ENCODE results near the gene TESK2.
A peak's percentile ranks its signal among the peaks of the same experiment; 100 is the strongest.
"Not testable (repeated sequence)": the region's sequence is repeated elsewhere in the genome, so short reads cannot be mapped to it uniquely, and the experiment has no call there.

The TESK2 gene

DNA sequence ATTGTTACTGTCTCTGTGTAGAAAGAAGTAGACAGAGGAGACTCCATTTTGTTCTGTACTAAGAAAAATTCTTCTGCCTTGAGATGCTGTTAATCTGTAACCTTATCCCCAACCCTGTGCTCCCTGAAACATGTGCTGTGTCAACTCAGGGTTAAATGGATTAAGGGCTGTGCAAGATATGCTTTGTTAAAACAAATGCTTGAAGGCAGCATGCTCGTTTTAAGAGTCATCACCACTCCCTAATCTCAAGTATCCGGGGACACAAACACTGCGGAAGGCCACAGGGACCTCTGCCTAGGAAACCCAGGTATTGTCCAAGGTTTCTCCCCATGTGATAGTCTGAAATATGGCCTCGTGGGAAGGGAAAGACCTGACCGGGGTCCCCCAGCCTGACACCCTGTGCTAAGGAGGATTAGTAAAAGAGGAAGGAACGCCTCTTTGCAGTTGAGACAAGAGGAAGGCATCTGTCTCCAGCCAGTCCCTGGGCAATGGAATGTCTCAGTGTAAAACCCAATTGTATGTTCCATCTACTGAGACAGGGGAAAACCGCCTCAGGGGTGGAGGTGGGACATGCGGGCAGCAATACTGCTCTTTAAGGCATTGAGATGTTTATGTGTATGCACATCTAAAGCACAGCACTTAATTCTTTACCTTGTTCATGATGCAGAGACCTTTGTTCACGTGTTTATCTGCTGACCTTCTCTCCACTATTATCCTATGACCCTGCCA lies 22.7 kb upstream of the TESK2 start:
- not testable (repeated sequence) for H3K9me3 ChIP-seq (replicated peaks in 1 of 2; ENCODE audit: control insufficient read depth in 2 of 2, insufficient read depth in 1 of 2, low read depth in 1 of 2, low read length in 2 of 2); H3K27ac ChIP-seq (replicated peaks; ENCODE audit: low read length); H3K18ac ChIP-seq (ENCODE audit: low read length); H4K8ac ChIP-seq (ENCODE audit: low read depth, low read length); H3K23ac ChIP-seq (ENCODE audit: low read depth, low read length, poor library complexity); H3K27me3 ChIP-seq (ENCODE audit: control insufficient read depth in 3 of 3, insufficient read depth in 3 of 3, low read depth in 1 of 3, low read length in 3 of 3); H3K4me2 ChIP-seq (ENCODE audit: insufficient read depth, low read length, poor library complexity, severe bottlenecking); H2BK120ac ChIP-seq (ENCODE audit: low read depth, low read length); H3K4me3 ChIP-seq (ENCODE audit: low read length in 2 of 2); H2BK12ac ChIP-seq (ENCODE audit: low read length); H2BK15ac ChIP-seq (ENCODE audit: low read length); H3K79me1 ChIP-seq (ENCODE audit: low read depth, low read length); H3K4ac ChIP-seq (ENCODE audit: low read length); H3K14ac ChIP-seq (ENCODE audit: low read length); H3K4me1 ChIP-seq (ENCODE audit: control insufficient read depth in 2 of 2, insufficient read depth in 1 of 2, low read depth in 1 of 2, low read length in 2 of 2); H2BK5ac ChIP-seq (ENCODE audit: low read length); H2AK5ac ChIP-seq (ENCODE audit: low read depth, low read length); DNase-seq (ENCODE audit: low spot score); H3K9ac ChIP-seq (ENCODE audit: low read depth, low read length, poor library complexity); H4K91ac ChIP-seq (ENCODE audit: low read depth, low read length, poor library complexity); H2AFZ ChIP-seq (ENCODE audit: low read length)
- WGBS, 2 donors (ENCODE audit: extremely low coverage in 2 of 2, insufficient read length in 2 of 2, insufficient replicate concordance in 1 of 2) = no CpG with 5 or more reads among the region's 9 CpGs
- H3K36me3 ChIP-seq (replicated peaks in 1 of 2; ENCODE audit: control insufficient read depth in 2 of 2, insufficient read depth in 2 of 2, low read length in 2 of 2) = peaks cover 52 to 91% of the 10 kb centered on the region in 2 donors

DNA sequence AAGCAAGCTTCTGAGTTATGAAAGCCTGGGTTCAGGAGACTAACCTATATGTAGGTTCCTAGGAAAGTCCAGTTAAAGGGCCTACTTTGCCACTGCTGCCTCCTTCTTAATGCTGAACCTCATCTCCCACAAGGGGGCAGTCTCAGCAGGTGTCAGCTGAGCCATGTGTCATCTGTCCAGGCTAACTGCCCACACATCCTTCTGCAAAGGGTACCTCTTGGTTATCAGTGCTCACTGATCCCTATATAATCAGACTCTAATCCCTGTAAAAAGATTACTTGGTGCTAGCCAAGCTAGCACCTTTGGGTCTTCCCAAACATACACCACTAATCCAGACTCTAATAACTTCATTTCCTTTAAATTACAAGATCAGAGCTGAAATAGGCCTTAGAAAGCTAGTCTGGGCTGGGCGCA lies 21.7 kb upstream of the TESK2 start:
- Histone ChIP-seq H3K18ac (ENCODE audit: low read length) (no peak overlapping the region), H2BK120ac (ENCODE audit: low read depth, low read length) (no peak overlapping the region), H4K8ac (ENCODE audit: low read depth, low read length) (no peak overlapping the region), H3K27ac (replicated peaks; ENCODE audit: low read length) (no peak overlapping the region), H2BK5ac (ENCODE audit: low read length) (no peak overlapping the region), H3K14ac (ENCODE audit: low read length) (no peak overlapping the region), H3K27me3 (ENCODE audit: control insufficient read depth in 3 of 3, insufficient read depth in 3 of 3, low read depth in 1 of 3, low read length in 3 of 3) (no peaks in the 10 kb centered on the region), H2BK15ac (ENCODE audit: low read length) (no peak overlapping the region), H3K4me3 (ENCODE audit: low read length in 2 of 2) (no peak overlapping the region), H2AFZ (ENCODE audit: low read length) (no peak overlapping the region), H3K23ac (ENCODE audit: low read depth, low read length, poor library complexity) (no peak overlapping the region), H3K36me3 (replicated peaks in 1 of 2; ENCODE audit: control insufficient read depth in 2 of 2, insufficient read depth in 2 of 2, low read length in 2 of 2) (peaks cover 60 to 94% of the 10 kb centered on the region in 2 donors), H3K4ac (ENCODE audit: low read length) (no peak overlapping the region), H2BK12ac (ENCODE audit: low read length) (no peak overlapping the region), H3K9ac (ENCODE audit: low read depth, low read length, poor library complexity) (no peak overlapping the region), H3K4me2 (ENCODE audit: insufficient read depth, low read length, poor library complexity, severe bottlenecking) (no peak overlapping the region), H2AK5ac (ENCODE audit: low read depth, low read length) (no peak overlapping the region), H3K9me3 (replicated peaks in 1 of 2; ENCODE audit: control insufficient read depth in 2 of 2, insufficient read depth in 1 of 2, low read depth in 1 of 2, low read length in 2 of 2) (no peaks in the 10 kb centered on the region), H3K79me1 (ENCODE audit: low read depth, low read length) (peaks cover 7% of the 10 kb centered on the region), H4K91ac (ENCODE audit: low read depth, low read length, poor library complexity) (no peak overlapping the region), H3K4me1 (ENCODE audit: control insufficient read depth in 2 of 2, insufficient read depth in 1 of 2, low read depth in 1 of 2, low read length in 2 of 2) (no peaks in the 10 kb centered on the region)
- DNase-seq (ENCODE audit: low spot score) = peak; percentile 54
- WGBS, 2 donors (ENCODE audit: extremely low coverage in 2 of 2, insufficient read length in 2 of 2, insufficient replicate concordance in 1 of 2) = no CpG with 5 or more reads among the region's 1 CpG

DNA sequence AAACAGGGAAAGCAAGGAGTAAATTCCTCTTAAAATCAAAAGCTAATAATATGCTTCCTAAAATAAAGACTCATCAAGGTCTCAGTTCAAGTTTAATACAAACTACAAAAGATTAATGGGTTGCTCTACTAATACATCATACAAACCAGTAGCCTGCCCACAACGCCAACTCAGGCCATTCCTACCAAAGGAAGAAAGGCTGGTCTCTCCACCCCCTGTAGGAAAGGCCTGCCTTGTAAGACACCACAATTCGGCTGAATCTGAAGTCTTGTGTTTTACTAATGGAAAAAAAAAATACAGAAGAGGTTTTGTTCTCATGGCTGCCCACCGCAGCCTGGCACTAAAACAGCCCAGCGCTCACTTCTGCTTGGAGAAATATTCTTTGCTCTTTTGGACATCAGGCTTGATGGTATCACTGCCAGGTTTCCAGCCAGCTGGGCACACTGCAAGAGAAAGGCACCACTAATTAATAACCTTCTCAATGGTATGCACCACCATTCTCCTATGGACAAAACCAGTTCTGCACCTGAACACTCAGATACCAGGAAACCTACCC lies 20.1 kb upstream of the TESK2 start:
- no peak overlapping the region for H3K18ac ChIP-seq (ENCODE audit: low read length)
- no peak overlapping the region for H2BK120ac ChIP-seq (ENCODE audit: low read depth, low read length)
- no peaks in the 10 kb centered on the region for H3K9me3 ChIP-seq (replicated peaks in 1 of 2; ENCODE audit: control insufficient read depth in 2 of 2, insufficient read depth in 1 of 2, low read depth in 1 of 2, low read length in 2 of 2)
- peaks cover 50 to 86% of the 10 kb centered on the region in 2 donors for H3K36me3 ChIP-seq (replicated peaks in 1 of 2; ENCODE audit: control insufficient read depth in 2 of 2, insufficient read depth in 2 of 2, low read length in 2 of 2)
- no peak overlapping the region for H3K4ac ChIP-seq (ENCODE audit: low read length)
- no peak overlapping the region for H3K4me2 ChIP-seq (ENCODE audit: insufficient read depth, low read length, poor library complexity, severe bottlenecking)
- DNase-seq (ENCODE audit: low spot score) = no peak
- no peak overlapping the region for H3K4me3 ChIP-seq (ENCODE audit: low read length in 2 of 2)
- H3K27me3 ChIP-seq (ENCODE audit: control insufficient read depth in 3 of 3, insufficient read depth in 3 of 3, low read depth in 1 of 3, low read length in 3 of 3) = no peaks in the 10 kb centered on the region
- no peaks in the 10 kb centered on the region for H3K79me1 ChIP-seq (ENCODE audit: low read depth, low read length)
- H3K9ac ChIP-seq (ENCODE audit: low read depth, low read length, poor library complexity) = no peak overlapping the region
- no peak overlapping the region for H3K27ac ChIP-seq (replicated peaks; ENCODE audit: low read length)
- no peak overlapping the region for H2AFZ ChIP-seq (ENCODE audit: low read length)
- no peak overlapping the region for H2AK5ac ChIP-seq (ENCODE audit: low read depth, low read length)
- H4K91ac ChIP-seq (ENCODE audit: low read depth, low read length, poor library complexity) = no peak overlapping the region
- H3K23ac ChIP-seq (ENCODE audit: low read depth, low read length, poor library complexity) = no peak overlapping the region
- no peaks in the 10 kb centered on the region for H3K4me1 ChIP-seq (ENCODE audit: control insufficient read depth in 2 of 2, insufficient read depth in 1 of 2, low read depth in 1 of 2, low read length in 2 of 2)
- no peak overlapping the region for H2BK15ac ChIP-seq (ENCODE audit: low read length)
- H2BK12ac ChIP-seq (ENCODE audit: low read length) = no peak overlapping the region
- no CpG with 5 or more reads among the region's 4 CpGs for WGBS, 2 donors (ENCODE audit: extremely low coverage in 2 of 2, insufficient read length in 2 of 2, insufficient replicate concordance in 1 of 2)
- no peak overlapping the region for H3K14ac ChIP-seq (ENCODE audit: low read length)
- no peak overlapping the region for H4K8ac ChIP-seq (ENCODE audit: low read depth, low read length)
- no peak overlapping the region for H2BK5ac ChIP-seq (ENCODE audit: low read length)

DNA sequence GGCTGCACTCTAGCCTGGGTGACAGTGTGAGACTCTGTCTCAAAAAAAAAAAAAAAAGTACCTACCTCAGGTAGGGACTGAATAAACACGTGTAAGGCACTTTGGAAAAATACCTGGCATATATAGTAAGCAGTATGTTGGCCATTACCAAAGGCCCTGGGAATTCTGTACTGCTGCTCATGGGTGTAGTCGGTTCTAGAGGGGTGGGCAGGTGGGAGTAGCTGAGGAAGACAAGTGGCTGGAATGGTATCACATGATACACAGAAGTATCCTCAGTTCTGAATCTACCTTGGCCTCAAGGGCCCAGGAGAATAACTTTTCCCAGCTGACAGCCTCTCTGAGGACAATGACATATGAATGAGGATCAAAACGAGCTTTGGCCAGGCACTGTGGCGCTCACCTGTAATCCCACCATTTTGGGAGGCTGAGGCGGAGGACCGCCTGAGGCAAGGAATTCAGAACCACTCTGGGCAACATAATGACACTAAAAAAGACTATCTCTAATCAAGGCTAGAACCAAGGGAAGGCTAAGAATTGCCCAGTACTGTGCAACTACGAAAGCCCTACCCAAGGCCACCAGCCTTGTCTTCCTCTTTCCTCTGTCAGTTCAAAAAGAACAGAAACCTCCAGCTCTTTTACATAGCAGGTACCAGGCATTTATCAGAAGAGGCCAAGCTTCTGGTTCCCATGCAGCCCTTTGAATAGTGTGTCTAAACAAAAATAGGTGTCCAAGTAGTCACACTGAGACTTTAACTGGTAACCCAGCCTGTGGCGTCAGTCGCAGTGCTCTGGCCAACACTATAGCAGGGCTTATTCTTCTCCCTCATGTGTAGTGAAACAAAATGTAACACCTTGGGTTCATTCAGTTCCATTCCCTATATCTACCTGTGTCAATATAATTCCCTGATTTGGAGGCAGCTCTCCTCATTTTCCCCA lies 19.3 kb upstream of the TESK2 start:
- no peak overlapping the region for H2BK15ac ChIP-seq (ENCODE audit: low read length)
- H3K23ac ChIP-seq (ENCODE audit: low read depth, low read length, poor library complexity) = no peak overlapping the region
- H3K18ac ChIP-seq (ENCODE audit: low read length) = no peak overlapping the region
- no CpG with 5 or more reads among the region's 9 CpGs for WGBS, 2 donors (ENCODE audit: extremely low coverage in 2 of 2, insufficient read length in 2 of 2, insufficient replicate concordance in 1 of 2)
- H2AK5ac ChIP-seq (ENCODE audit: low read depth, low read length) = no peak overlapping the region
- H4K91ac ChIP-seq (ENCODE audit: low read depth, low read length, poor library complexity) = no peak overlapping the region
- H3K4me1 ChIP-seq (ENCODE audit: control insufficient read depth in 2 of 2, insufficient read depth in 1 of 2, low read depth in 1 of 2, low read length in 2 of 2) = no peaks in the 10 kb centered on the region
- H2BK12ac ChIP-seq (ENCODE audit: low read length) = no peak overlapping the region
- no peak for DNase-seq (ENCODE audit: low spot score)
- no peak overlapping the region for H3K4ac ChIP-seq (ENCODE audit: low read length)
- H2BK120ac ChIP-seq (ENCODE audit: low read depth, low read length) = no peak overlapping the region
- H3K4me3 ChIP-seq (ENCODE audit: low read length in 2 of 2) = no peak overlapping the region
- H3K79me1 ChIP-seq (ENCODE audit: low read depth, low read length) = no peaks in the 10 kb centered on the region
- H4K8ac ChIP-seq (ENCODE audit: low read depth, low read length) = no peak overlapping the region
- H3K27me3 ChIP-seq (ENCODE audit: control insufficient read depth in 3 of 3, insufficient read depth in 3 of 3, low read depth in 1 of 3, low read length in 3 of 3) = no peaks in the 10 kb centered on the region
- H2AFZ ChIP-seq (ENCODE audit: low read length) = no peak overlapping the region
- H3K9me3 ChIP-seq (replicated peaks in 1 of 2; ENCODE audit: control insufficient read depth in 2 of 2, insufficient read depth in 1 of 2, low read depth in 1 of 2, low read length in 2 of 2) = no peaks in the 10 kb centered on the region
- peaks cover 47 to 78% of the 10 kb centered on the region in 2 donors for H3K36me3 ChIP-seq (replicated peaks in 1 of 2; ENCODE audit: control insufficient read depth in 2 of 2, insufficient read depth in 2 of 2, low read length in 2 of 2)
- no peak overlapping the region for H3K4me2 ChIP-seq (ENCODE audit: insufficient read depth, low read length, poor library complexity, severe bottlenecking)
- H2BK5ac ChIP-seq (ENCODE audit: low read length) = no peak overlapping the region
- no peak overlapping the region for H3K27ac ChIP-seq (replicated peaks; ENCODE audit: low read length)
- no peak overlapping the region for H3K14ac ChIP-seq (ENCODE audit: low read length)
- no peak overlapping the region for H3K9ac ChIP-seq (ENCODE audit: low read depth, low read length, poor library complexity)

Measured in neuronal stem cell (in vitro differentiated cells).